MCF 10A (cell line): ENCODE data around the gene CACNB4. TPM values are rescaled to one million over a fixed set of nuclear protein-coding genes. Genes with fewer than 3 reads are reported as not detected.

ENCODE experiments used
- BruUV-seq: library from RNA; stranded (reverse); fragments of 400-500 nt; replicated peaks from 2 replicates; lab custom pipeline; 2021; lab: Mats Ljungman, UMichigan
- CTCF ChIA-PET: fragments of 300-600 bp; sonication (Branson Sonifier 250); formaldehyde crosslinking; extraction: SDS; loops from one replicate; lab custom pipeline; 2021; ENCODE audit warnings: antibody characterized with exemption, inconsistent platforms; lab: Yijun Ruan, JAX
- POLR2A ChIA-PET: fragments of 300-600, 350-650 bp; sonication (Branson Sonifier 250); formaldehyde crosslinking; extraction: SDS; loops from one replicate; lab custom pipeline; 2020; ENCODE audit warnings: antibody characterized with exemption, inconsistent platforms; lab: Yijun Ruan, JAX
- DNase-seq: peaks from one replicate; pipeline ENCODE4 v3.0.0-alpha.2; 2018; ENCODE audit not compliant: unreplicated experiment
- H3K27ac Mint-ChIP-seq: one replicate; pipeline ENCODE4 v1.8.0; 2022; ENCODE audit warnings: mild to moderate bottlenecking, low read depth, mixed read lengths; ENCODE audit not compliant: unreplicated experiment
- H3K27me3 Mint-ChIP-seq: one replicate; pipeline ENCODE4 v1.8.0; 2022; ENCODE audit warnings: mixed read lengths; ENCODE audit not compliant: insufficient read depth, unreplicated experiment
- H3K36me3 Mint-ChIP-seq: one replicate; pipeline ENCODE4 v1.8.0; 2022; ENCODE audit warnings: mild to moderate bottlenecking, moderate library complexity, mixed read lengths; ENCODE audit not compliant: insufficient read depth, unreplicated experiment
- H3K4me1 Mint-ChIP-seq: one replicate; pipeline ENCODE4 v1.8.0; 2022; ENCODE audit warnings: mixed read lengths; ENCODE audit not compliant: insufficient read depth, unreplicated experiment
- H3K4me3 Mint-ChIP-seq: one replicate; pipeline ENCODE4 v1.8.0; 2022; ENCODE audit warnings: mild to moderate bottlenecking, moderate library complexity, mixed read lengths; ENCODE audit not compliant: unreplicated experiment
- H3K9me3 Mint-ChIP-seq: one replicate; pipeline ENCODE4 v1.8.0; 2022; ENCODE audit warnings: mixed read lengths; ENCODE audit not compliant: unreplicated experiment
- CTCF ChIP-seq: fragments of 200-600 bp; IDR thresholded peaks from one replicate; pipeline ENCODE4 v1.8.0; 2022; ENCODE audit warnings: antibody characterized with exemption, mild to moderate bottlenecking; ENCODE audit not compliant: unreplicated experiment
- intact Hi-C: fragments of 100-400 bp; cut with micrococcal nuclease; formaldehyde crosslinking; loops from 2 replicates; pipeline ENCODE4 v1.14.1; 2022
- total RNA-seq: library from RNA; stranded (reverse); gene quantifications from 2 replicates; pipeline ENCODE4 v1.2.3, GENCODE V29; 2022

Gene CACNB4
- total RNA-seq, 1 experiment from 2014 or later: 0.49 TPM

- Mint-ChIP-seq H3K27me3 (no peaks in the 10 kb centered on the region), H3K4me3 (no peak overlapping the region), H3K9me3 (no peaks in the 10 kb centered on the region), H3K4me1 (no peaks in the 10 kb centered on the region), H3K36me3 (no peaks in the 10 kb centered on the region), H3K27ac (no peak overlapping the region)
- ChIA-PET POLR2A (no interaction called here), CTCF (no interaction called here)
- TF ChIP-seq CTCF: no peak
- no TSS peak for BruUV-seq
- intact Hi-C loops: no loop called here
- no peak for DNase-seq
Observed at GRCh38 chr2:151872463-151872862, 226.4 kb downstream of the CACNB4 start.

- no peaks in the 10 kb centered on the region for H3K36me3 Mint-ChIP-seq
- intact Hi-C loops: no loop called here
- ChIA-PET POLR2A (no interaction called here), CTCF (interaction anchor here (0.6 kb wide), 1 partner anchor 1610 kb away, joined by 3 read pairs; no protein-coding TSS in a partner anchor)
- no peaks in the 10 kb centered on the region for H3K4me1 Mint-ChIP-seq
- H3K27me3 Mint-ChIP-seq: no peaks in the 10 kb centered on the region
- no peak overlapping the region for H3K27ac Mint-ChIP-seq
- no peaks in the 10 kb centered on the region for H3K9me3 Mint-ChIP-seq
- no peak for DNase-seq
- no TSS peak for BruUV-seq
- TF ChIP-seq CTCF: no peak
- no peak overlapping the region for H3K4me3 Mint-ChIP-seq
Observed at GRCh38 chr2:151869291-151869690, 229.6 kb downstream of the CACNB4 start.

GRCh38 chr2:151862700-151863099, 236.1 kb downstream of the CACNB4 start:
- no TSS peak for BruUV-seq
- ChIA-PET POLR2A (interaction anchor here (0.7 kb wide), 1 partner anchor 61 kb away, joined by 3 read pairs; no protein-coding TSS in a partner anchor), CTCF (interaction anchor here (0.7 to 1.4 kb wide), 3 partner anchors 13 to 827 kb away, joined by 3 to 4 read pairs (median 3); no protein-coding TSS in a partner anchor)
- Mint-ChIP-seq H3K27me3 (no peaks in the 10 kb centered on the region), H3K4me3 (no peak overlapping the region), H3K9me3 (no peaks in the 10 kb centered on the region), H3K4me1 (no peaks in the 10 kb centered on the region), H3K36me3 (no peaks in the 10 kb centered on the region), H3K27ac (no peak overlapping the region)
- peak; percentile 9 for DNase-seq
- no peak for TF ChIP-seq CTCF
- intact Hi-C loops: no loop called here

- no peaks in the 10 kb centered on the region for H3K36me3 Mint-ChIP-seq
- H3K27me3 Mint-ChIP-seq: no peaks in the 10 kb centered on the region
- intact Hi-C loops: no loop called here
- no peaks in the 10 kb centered on the region for H3K4me1 Mint-ChIP-seq
- TF ChIP-seq CTCF: no peak
- H3K4me3 Mint-ChIP-seq: no peak overlapping the region
- ChIA-PET POLR2A (interaction anchor here (1.1 kb wide), 1 partner anchor 12 kb away, joined by 3 read pairs; no protein-coding TSS in a partner anchor), CTCF (interaction anchor here (1.0 kb wide), 1 partner anchor 11 kb away, joined by 3 read pairs; no protein-coding TSS in a partner anchor)
- no peaks in the 10 kb centered on the region for H3K9me3 Mint-ChIP-seq
- no peak for DNase-seq
- BruUV-seq: no TSS peak
- no peak overlapping the region for H3K27ac Mint-ChIP-seq
Observed at GRCh38 chr2:151861174-151861573, 237.7 kb downstream of the CACNB4 start.
